Erythroblast (primary cell): ENCODE data around the gene SYT5.
"Not testable (repeated sequence)": the region's sequence is repeated elsewhere in the genome, so short reads cannot be mapped to it uniquely, and the experiment has no call there.

Experiments used
- DNase-seq, 2 experiments: peaks; one replicate each; lab custom pipeline; 2025; lab: John Stamatoyannopoulos, UW
- GATA1 ChIP-seq: IDR thresholded peaks from 2 replicates; pipeline ENCODE4 v1.6.1; 2011; ENCODE audit warnings: low read depth, mild to moderate bottlenecking, control low read depth, low read length, moderate library complexity
- POLR2A ChIP-seq: IDR thresholded peaks from 2 replicates; pipeline ENCODE4 v1.6.1; 2011; ENCODE audit warnings: mild to moderate bottlenecking, low read length

SYT5 gene

GRCh38 chr19:55179606-55180484 is at the start of gene SYT5:
Gene SYT5, minus strand, starts transcription at chr19:55180289. Its CDS starts 1,248 bp downstream, at chr19:55179041.
- DNase-seq = peak; percentile 59 to 79
- TF ChIP-seq POLR2A (no peak), GATA1 (no peak)

DNA sequence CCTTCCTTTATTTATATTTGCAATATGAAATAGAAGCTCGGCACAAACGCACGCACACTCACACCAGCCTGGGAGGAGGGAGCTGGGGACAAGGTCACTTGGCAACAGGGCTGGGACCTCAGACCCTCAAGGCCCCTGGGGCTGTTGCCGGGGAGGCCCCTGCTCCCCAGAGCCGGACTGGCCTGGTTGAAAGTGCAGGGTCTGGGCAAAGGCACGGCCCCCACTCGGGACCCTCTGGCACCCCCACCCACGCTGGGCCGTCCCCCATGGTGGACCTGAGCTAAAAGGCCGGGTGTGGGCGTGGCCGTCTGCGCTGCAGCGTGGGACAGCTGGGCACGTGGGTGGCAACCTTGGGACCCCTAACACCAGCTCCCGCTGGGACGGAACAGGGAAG is 49.7 kb upstream of the SYT5 start:
- no peak for DNase-seq
- TF ChIP-seq POLR2A (no peak), GATA1 (no peak)

GRCh38 chr19:55229145-55229788 is 49.2 kb upstream of the SYT5 start:
- TF ChIP-seq POLR2A (no peak), GATA1 (no peak)

GRCh38 chr19:55228403-55229031 is 48.4 kb upstream of the SYT5 start, which contains the start of gene TMEM86B:
Gene TMEM86B, minus strand, starts transcription at chr19:55228763. Its CDS starts 22 bp downstream, at chr19:55228741.
- DNase-seq = peak; percentile 93 to 97
- peak; percentile 55 for TF ChIP-seq POLR2A
- TF ChIP-seq GATA1 = peak; percentile 86

More at GRCh38 chr19:55229145-55229788, 49.2 kb upstream of the SYT5 start:
- DNase-seq = no peak

DNA sequence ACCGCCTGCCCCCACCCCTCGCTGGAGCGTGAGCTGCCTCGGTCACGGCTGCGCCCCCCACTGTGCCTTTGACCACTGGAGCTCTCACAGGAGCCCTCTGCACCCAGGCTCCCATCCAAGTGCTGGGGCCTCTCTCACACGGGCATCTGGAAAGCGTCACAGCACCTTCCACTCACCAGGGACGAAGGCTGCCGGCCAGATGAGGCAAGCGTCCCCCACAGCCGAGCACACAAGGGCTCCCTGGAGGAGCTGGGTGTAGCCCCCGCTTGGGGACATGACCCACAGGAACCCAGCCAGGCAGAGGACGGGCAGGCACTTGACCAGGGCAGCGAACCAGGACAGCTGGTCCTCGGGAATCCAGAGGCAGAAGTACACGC is 47.9 kb upstream of the SYT5 start:
- DNase-seq = no peak
- no peak for TF ChIP-seq GATA1
- no peak for TF ChIP-seq POLR2A

DNA sequence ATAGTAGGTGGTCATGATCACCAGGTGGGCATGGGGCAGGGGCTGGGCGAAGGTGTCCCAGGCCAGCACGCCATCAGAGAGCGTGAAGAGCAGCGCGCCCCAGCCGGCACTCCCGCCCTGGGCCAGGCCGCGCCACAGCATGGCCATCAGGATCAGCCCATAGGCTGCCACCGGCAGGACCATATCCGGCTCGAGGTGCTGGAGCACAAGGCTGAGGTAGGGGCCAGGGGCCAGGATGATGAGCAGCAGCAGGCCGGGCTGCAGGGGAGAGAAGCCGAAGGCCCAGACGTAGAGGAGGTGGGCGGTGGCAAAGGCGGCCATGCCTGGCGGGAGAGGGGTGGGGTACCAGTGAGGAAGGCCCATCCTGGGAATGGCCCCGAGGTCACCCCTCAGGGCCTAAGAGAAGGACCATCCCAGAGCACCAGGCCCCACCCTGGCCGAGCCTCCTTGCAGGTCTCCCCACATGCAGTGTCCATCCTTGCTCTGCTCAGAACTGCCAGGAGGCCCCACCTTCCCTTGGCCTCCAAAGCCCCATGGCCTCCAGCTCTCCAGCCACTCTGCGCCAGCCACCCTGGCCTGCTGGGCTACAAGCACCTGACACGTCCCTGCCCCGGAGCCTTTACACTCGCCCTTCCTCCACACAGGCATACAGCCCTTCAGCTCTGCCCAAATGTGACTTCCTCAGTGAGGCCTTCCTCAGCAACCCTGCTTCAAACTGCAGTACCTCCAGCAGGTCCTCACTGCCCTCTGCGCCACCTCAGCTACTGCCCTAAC is 47.3 kb upstream of the SYT5 start:
- no peak for DNase-seq
- TF ChIP-seq POLR2A = no peak
- no peak for TF ChIP-seq GATA1

GRCh38 chr19:55226788-55227187 is 46.7 kb upstream of the SYT5 start:
- TF ChIP-seq GATA1 (no peak), POLR2A (no peak)
- DNase-seq = no peak

DNA sequence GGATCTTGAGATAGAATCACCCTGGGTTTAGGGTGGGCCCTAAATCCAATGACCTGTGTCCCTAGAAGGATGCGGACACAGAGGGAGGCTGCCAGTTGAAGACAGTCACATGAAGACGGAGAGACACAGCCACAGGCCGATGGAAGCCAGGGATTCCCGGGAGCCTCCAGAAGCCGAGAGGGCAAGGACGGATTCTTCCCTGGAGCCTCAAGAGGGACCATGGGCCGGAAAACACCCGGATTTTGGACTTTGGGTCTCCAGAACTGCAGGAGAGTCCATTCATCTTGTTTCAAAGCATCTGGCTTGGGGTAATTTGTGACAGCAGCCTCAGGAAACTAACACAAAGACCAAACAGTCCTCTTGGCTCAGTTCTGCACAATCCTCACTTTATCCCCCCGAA is 46.2 kb upstream of the SYT5 start:
- TF ChIP-seq POLR2A (no peak), GATA1 (no peak)
- no peak for DNase-seq

GRCh38 chr19:55225415-55225958 is 45.4 kb upstream of the SYT5 start:
- TF ChIP-seq POLR2A = no peak
- no peak for TF ChIP-seq GATA1
- DNase-seq = no peak

GRCh38 chr19:55224679-55225414 is 44.8 kb upstream of the SYT5 start:
- not testable (repeated sequence) for DNase-seq

DNA sequence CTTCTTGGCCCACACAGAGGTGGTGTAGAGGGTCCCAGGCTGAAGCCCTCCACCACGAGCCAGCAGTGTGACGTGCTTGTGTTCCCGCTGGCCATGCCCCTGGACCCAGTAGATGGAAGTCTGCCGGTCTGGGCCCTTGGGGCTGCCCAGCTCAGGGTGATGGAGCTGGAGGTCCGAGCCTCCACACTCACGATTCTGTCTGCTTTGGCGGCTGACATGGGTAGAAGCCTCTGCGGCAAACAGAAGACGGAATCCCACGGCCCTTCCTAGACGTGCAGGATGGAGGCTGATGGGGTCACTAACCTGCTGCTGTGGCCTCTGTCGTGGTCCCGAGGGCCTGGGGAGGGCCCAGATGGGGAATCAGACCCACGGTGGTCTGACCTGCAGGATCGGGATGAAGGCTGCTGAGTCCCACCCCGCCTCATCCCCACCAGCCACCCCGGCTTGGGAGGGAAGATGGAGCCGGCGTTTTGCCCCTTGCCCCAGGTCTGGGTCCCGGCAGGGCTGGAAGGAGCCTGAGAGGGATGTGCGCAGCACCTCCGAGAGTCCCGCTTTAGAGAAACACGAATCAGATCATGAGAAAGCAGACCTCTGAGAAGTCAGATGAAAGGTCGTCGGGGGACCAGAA is 44.1 kb upstream of the SYT5 start:
- DNase-seq = no peak
- TF ChIP-seq POLR2A = no peak
- TF ChIP-seq GATA1 = no peak

- TF ChIP-seq POLR2A (no peak), GATA1 (no peak)
Measured at GRCh38 chr19:55223291-55224037, 43.4 kb upstream of the SYT5 start.

More at GRCh38 chr19:55223291-55224037, 43.4 kb upstream of the SYT5 start:
- DNase-seq = no peak
